ENCODE results near the gene C10orf67.
"Not testable (repeated sequence)": the region's sequence is repeated elsewhere in the genome, so short reads cannot be mapped to it uniquely, and the experiment has no call there.

Gene C10orf67

DNA sequence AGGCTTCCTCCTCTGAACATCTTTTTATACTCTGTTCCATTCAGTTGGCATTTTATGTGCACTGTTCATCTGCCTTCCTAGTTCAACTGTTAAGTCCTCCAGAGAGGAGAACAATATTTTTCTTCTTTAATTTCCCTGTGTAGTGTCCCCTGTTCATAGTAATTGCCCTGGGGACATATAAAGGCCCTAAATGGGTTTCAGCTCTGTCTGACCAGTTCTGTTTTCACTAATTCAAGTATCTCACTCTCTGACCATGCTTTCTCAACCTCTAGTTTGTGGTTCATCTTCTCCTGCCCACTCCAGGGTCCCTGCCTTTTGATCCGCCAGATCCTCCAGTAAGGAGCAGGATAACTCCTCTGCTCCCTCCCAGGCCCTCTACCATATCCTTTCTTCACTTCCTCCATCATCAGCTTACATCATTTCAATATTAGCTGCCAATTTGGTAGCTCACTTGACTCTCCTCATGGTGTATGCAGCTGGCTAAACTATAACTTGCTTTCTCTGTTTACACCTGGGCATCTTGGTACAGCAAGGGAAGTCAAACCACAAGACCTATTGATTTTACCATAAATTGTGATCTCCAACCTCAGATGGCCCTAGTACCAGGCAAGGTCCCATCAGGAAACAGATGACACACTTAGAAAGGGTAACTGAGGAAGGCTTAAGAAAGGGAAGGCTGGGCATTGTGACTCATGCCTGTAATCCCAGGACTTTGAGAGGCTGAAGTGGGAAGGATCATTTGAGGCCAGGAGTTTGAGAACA lies 17.7 kb upstream of the C10orf67 start:
- no peak for DNase-seq

GRCh38 chr10:23361665-23362064 lies 17.1 kb upstream of the C10orf67 start:
- no peak for DNase-seq

GRCh38 chr10:23359692-23360380 lies 15.2 kb upstream of the C10orf67 start:
- DNase-seq = no peak

DNA sequence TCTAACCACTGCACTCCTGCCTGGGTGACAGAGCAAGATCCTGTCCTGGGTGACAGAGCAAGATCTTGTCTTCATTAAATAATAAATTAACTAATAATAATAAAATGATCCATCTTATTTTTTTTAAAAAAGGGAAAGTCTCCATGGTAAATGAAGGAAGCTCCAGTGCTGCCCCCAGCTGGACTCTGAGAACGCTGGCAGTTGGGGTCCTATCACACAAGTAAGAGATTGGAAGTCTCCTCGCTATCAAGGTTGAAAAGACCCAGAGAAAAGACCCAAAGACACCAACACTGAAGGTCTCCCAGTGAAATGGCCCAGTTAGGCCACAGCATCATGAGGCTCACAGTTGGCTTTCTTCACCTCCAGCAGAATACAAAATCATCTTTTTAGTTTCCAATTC lies 13.8 kb upstream of the C10orf67 start:
- no peak for DNase-seq

GRCh38 chr10:23354630-23355279 lies 10.2 kb upstream of the C10orf67 start:
- DNase-seq = no peak

GRCh38 chr10:23351926-23352519 lies 7.4 kb upstream of the C10orf67 start:
- DNase-seq = no peak

DNA sequence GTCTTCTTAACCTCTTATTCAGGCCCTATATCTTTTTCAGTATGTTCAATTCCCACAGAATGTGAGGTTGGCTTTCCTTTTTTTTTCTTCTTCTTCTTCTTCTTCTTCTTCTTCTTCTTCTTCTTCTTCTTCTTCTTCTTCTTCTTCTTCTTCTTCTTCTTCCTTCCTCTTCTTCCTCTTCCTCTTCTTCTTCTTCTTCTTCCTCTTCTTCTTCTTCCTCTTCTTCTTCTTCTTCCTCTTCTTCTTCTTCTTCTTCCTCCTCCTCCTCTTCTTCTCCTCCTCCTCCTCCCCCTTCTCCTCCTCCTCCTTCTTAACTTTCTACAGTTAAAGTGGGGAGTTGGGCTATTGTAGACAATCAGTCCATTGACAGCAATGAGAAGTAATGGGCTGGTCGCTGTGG lies 6.1 kb upstream of the C10orf67 start:
- DNase-seq = not testable (repeated sequence)

- peak; percentile 1 for DNase-seq
These were observed 1.3 kb upstream of the C10orf67 start for GRCh38 chr10:23345861-23346260.

GRCh38 chr10:23343591-23344240 lies 881 bp downstream of the C10orf67 start:
- peak; percentile 26 for DNase-seq

GRCh38 chr10:23342213-23342884 lies 2.2 kb downstream of the C10orf67 start:
- DNase-seq = no peak

GRCh38 chr10:23341004-23341403 lies 3.6 kb downstream of the C10orf67 start:
- DNase-seq = no peak

DNA sequence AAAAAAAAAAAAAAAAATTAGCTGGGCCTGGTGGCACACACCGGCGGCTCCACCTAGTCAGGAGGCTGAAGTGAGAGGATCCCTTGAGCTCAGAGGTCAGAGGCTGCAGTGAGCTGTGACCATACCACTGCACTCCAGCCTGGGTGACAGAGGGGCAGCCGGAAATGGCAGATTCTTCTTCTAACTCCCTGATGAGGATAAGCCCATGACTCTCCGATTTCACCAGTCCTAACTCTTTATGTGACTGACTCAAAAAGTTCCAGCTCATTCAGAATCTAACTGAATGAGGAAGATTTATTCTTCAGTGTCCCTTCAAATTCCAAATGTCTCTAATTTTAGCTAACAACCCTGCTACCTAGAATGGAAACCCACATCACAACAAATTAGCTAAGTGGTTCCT lies 4.2 kb downstream of the C10orf67 start:
- DNase-seq = no peak

DNA sequence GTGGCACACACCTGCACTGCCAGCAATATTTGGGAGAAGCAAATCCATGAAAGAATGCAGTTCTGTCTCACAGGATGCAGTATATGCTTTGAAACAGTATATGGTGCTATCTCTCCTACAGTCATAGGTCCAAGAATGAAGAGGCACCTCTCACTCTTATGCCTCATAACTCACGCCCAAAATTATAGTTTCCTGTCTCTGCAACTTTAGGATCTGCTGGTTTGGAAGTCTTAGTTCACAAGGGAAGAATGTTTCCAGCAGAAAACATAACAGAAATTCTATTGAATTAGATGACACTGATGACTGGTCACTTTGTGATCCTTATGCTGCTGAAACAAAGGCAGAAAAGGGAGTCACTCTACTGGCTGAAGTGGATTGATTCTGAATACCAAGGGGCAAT lies 5.7 kb downstream of the C10orf67 start:
- DNase-seq = no peak

DNA sequence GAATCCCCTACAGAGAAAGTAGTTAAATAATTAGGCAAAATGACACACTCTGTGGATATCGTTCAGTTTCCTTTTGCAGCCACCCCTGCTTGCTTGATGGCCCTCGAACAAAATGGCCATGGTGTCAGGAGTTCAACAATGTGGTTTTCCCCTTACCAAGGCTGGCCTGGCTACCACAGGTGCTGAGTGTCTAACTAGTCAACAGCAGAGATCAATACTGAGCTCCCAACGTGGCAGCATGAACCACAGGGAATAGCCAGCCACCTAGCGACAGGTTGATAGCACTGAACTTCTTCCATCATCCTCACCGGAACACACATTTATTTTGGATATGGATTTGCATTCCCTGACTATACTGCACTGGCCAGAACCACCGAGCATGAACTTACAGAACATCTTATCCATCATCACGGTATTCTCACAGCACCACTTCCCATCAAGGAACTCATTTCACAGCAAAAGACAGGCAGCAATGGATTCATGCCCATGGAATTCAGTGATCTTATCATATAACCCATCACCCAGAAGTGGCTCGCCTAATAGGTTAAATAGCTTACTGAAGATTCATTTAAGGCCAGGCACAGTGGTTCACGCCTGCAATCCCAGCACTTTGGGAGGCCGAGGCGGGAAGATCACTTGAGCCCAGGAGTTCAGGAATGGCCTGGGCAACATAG lies 6.3 kb downstream of the C10orf67 start:
- no peak for DNase-seq

GRCh38 chr10:23337616-23338015 lies 7.0 kb downstream of the C10orf67 start:
- DNase-seq = no peak

DNA sequence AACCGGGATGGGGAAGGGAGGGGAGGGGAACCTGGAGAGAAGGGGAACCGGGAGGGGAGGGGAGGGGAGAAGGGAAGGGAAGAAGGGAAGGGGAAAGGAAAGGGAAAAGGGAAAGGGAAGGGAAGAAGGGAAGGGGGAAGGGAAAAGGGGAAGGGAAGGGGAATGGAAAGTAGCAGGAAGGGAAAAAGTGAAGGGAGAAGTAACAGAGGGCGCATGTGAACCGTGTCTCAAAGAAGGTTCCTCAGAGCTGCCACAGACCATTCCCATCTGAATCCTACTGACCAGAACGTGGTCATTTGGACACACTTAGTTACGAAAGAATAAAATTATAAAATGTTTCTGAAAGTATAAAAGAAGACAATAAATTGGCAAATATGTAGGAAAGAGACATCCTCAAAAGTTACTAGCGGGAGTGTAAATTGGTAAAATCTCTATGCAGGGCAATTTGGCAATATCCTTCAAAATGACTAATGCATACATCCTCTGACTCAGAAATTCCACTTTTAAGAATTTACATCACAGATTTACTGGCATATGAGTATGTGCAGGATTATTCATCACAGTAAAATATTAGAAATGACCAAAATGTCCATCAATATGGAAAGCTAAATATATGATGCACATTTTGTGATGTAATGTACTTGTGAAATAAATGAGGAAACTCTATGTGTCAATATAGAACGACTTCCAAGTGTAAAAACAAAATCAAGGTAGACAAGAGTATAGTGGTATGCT lies 12.9 kb downstream of the C10orf67 start:
- DNase-seq = no peak

DNA sequence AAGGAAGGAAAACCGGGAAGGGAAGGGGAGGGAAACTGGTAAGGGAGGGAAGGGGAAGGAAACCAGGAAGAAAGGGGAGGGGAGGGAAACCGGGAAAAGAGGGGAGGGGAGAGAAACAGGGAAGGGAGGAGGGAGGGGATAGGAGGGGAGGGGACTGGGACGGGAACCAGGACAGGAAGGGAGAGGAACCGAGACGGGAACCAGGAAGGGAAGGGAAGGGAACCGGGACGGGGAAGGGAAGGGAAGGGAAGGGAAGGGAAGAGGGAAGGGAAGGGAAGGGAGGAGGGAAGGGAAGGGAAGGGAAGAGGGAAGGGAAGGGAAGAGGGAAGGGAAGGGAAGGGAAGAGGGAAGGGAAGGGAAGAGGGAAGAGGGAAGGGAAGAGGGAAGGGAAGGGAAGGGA lies 13.6 kb downstream of the C10orf67 start:
- DNase-seq = no peak

DNA sequence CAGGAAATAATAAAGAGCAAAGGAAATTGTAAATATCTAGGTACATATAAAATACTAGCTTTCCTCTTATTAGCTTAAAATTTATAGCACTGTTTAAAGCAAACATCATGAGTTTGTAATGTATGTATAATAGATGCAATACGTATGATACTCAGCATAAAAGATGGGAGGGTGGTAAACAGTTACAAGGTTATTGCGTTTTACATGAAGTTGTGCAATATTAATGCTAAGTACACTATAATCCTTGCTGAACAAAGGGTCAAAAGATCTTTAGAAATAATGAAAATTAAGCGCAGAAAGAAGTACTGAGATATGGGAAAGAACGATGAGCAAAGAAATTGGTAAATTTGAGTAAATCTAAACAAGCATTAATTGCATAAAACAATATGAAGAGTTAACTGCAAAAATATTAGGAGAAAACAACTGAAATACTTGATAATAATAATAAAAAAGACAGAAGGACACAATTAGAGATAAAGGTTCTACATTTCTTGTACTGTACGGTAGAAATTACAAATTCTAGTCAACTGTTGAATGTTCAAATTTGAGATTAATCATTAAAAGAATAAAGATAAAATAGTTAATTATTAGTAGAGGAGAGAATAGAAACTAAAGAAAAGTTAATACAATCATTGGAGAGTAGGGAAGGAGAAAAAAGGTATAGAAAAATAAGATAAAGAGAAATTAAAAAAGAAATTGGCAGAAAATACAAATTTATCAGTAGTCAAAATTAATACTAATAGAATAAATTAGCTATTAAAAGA lies 17.9 kb downstream of the C10orf67 start:
- DNase-seq = no peak

- DNase-seq = no peak
These were observed 19.5 kb downstream of the C10orf67 start for GRCh38 chr10:23325132-23325531.

- no peak for DNase-seq
These were observed 20.2 kb downstream of the C10orf67 start for GRCh38 chr10:23324351-23324750.

Data from NCI-H1105 (cell line).